IMR-90 (cell line): ENCODE data around the gene CCR5AS.

Experiments used
- ATAC-seq: fragments of 200-7000 bp; cut with Tn5 transposase; 2 replicates; pipeline ENCODE4 v1.9.1; 2020; ENCODE audit warnings: low read depth, mild to moderate bottlenecking, moderate library complexity
- BruUV-seq: library from RNA; stranded (reverse); fragments of 400-500 nt; replicated peaks from 2 replicates; lab custom pipeline; 2021; lab: Mats Ljungman, UMichigan
- CTCF ChIA-PET: fragments of 300-600 bp; formaldehyde crosslinking; extraction: SDS; loops from one replicate; lab custom pipeline; 2021; ENCODE audit warnings: antibody characterized with exemption; lab: Yijun Ruan, JAX
- POLR2A ChIA-PET: fragments of 300-600 bp; sonication (Branson Sonifier 250); formaldehyde crosslinking; loops from one replicate; lab custom pipeline; 2022; ENCODE audit warnings: antibody characterized with exemption; ENCODE audit not compliant: unreplicated experiment; lab: Charles Lee
- DNase-seq: peaks from one replicate; pipeline ENCODE4 v3.0.0; 2013
- H2AFZ ChIP-seq: replicated peaks from 2 replicates; pipeline ENCODE3; 2013; ENCODE audit warnings: low read length, mild to moderate bottlenecking; ENCODE audit not compliant: poor library complexity
- H2AK5ac ChIP-seq: 2 replicates; pipeline ENCODE4 v1.6.1; 2013; ENCODE audit warnings: low read depth, low read length, inconsistent platforms
- H2AK9ac ChIP-seq: replicated peaks from 2 replicates; pipeline ENCODE3; 2013; ENCODE audit warnings: mild to moderate bottlenecking, low read depth, low read length, moderate library complexity; ENCODE audit not compliant: poor library complexity
- H2BK120ac ChIP-seq: 2 replicates; pipeline ENCODE4 v1.6.1; 2013; ENCODE audit warnings: low read depth, low read length, inconsistent platforms
- H2BK15ac ChIP-seq: 3 replicates; pipeline ENCODE4 v1.6.1; 2013; ENCODE audit warnings: low read depth, low read length, inconsistent platforms
- H2BK20ac ChIP-seq: 2 replicates; pipeline ENCODE4 v1.6.1; 2013; ENCODE audit warnings: low read depth, mild to moderate bottlenecking, inconsistent platforms, low read length, moderate library complexity
- H2BK5ac ChIP-seq: 2 replicates; pipeline ENCODE4 v1.6.1; 2013; ENCODE audit warnings: mild to moderate bottlenecking, low read depth, low read length, inconsistent platforms; ENCODE audit not compliant: poor library complexity, severe bottlenecking
- H3K14ac ChIP-seq: replicated peaks from 2 replicates; pipeline ENCODE4 v1.6.1; 2013; ENCODE audit warnings: low read depth, low read length, inconsistent platforms
- H3K18ac ChIP-seq: 2 replicates; pipeline ENCODE4 v1.6.1; 2013; ENCODE audit warnings: low read depth, low read length, control low read depth
- H3K23ac ChIP-seq: 2 replicates; pipeline ENCODE4 v1.6.1; 2013; ENCODE audit warnings: low read depth, low read length, inconsistent platforms
- H3K27ac ChIP-seq: 2 replicates; pipeline ENCODE4 v1.5.1; 2013; ENCODE audit warnings: mild to moderate bottlenecking, control low read depth, low read length; ENCODE audit not compliant: insufficient read depth
- H3K27me3 ChIP-seq: 2 replicates; pipeline ENCODE4 v1.6.1; 2013; ENCODE audit warnings: low read length; ENCODE audit not compliant: control insufficient read depth, insufficient read depth
- H3K36me3 ChIP-seq: 2 replicates; pipeline ENCODE4 v1.6.1; 2013; ENCODE audit warnings: low read length, mixed read lengths; ENCODE audit not compliant: control insufficient read depth, insufficient read depth
- H3K4ac ChIP-seq: 2 replicates; pipeline ENCODE4 v1.6.1; 2013; ENCODE audit warnings: low read depth, low read length, inconsistent platforms
- H3K4me1 ChIP-seq: 2 replicates; pipeline ENCODE4 v1.6.1; 2013; ENCODE audit warnings: low read length, mixed read lengths; ENCODE audit not compliant: control insufficient read depth, insufficient read depth
- H3K4me2 ChIP-seq: 2 replicates; pipeline ENCODE4 v1.6.1; 2013; ENCODE audit warnings: low read depth, mild to moderate bottlenecking, control low read depth, low read length, moderate library complexity
- H3K4me3 ChIP-seq: 2 replicates; pipeline ENCODE4 v1.5.1; 2013; ENCODE audit warnings: low read depth, mild to moderate bottlenecking, control low read depth, low read length, moderate library complexity; ENCODE audit not compliant: insufficient read depth
- H3K56ac ChIP-seq: 2 replicates; pipeline ENCODE4 v1.6.1; 2013; ENCODE audit warnings: low read length, inconsistent platforms; ENCODE audit not compliant: insufficient read depth; ENCODE audit errors: extremely low read depth
- H3K79me1 ChIP-seq, 2 experiments: 2 replicates each; pipeline ENCODE4 v1.6.1; 2013; ENCODE audit warnings: low read length in 2 of 2, inconsistent platforms in 1 of 2, low read depth in 1 of 2
- H3K9ac ChIP-seq: 2 replicates; pipeline ENCODE4 v1.6.1; 2013; ENCODE audit warnings: low read depth, low read length, control low read depth
- H3K9me1 ChIP-seq: 2 replicates; pipeline ENCODE4 v1.6.1; 2013; ENCODE audit warnings: low read length, inconsistent platforms; ENCODE audit not compliant: insufficient read depth
- H3K9me3 ChIP-seq: 2 replicates; pipeline ENCODE4 v1.6.1; 2013; ENCODE audit warnings: low read length; ENCODE audit not compliant: control insufficient read depth, insufficient read depth
- H4K20me1 ChIP-seq: 2 replicates; pipeline ENCODE4 v1.6.1; 2013; ENCODE audit warnings: low read length, inconsistent platforms; ENCODE audit not compliant: insufficient read depth
- H4K5ac ChIP-seq: 2 replicates; pipeline ENCODE4 v1.6.1; 2013; ENCODE audit warnings: mild to moderate bottlenecking, low read depth, low read length, control low read depth
- H4K8ac ChIP-seq, 2 experiments: 2 replicates each; pipeline ENCODE4 v1.6.1; 2013; ENCODE audit warnings: low read depth in 2 of 2, low read length in 2 of 2, control low read depth in 1 of 2, inconsistent platforms in 1 of 2
- H4K91ac ChIP-seq: 2 replicates; pipeline ENCODE4 v1.6.1; 2013; ENCODE audit warnings: low read depth, low read length, inconsistent platforms; ENCODE audit not compliant: insufficient read depth
- BHLHE40 ChIP-seq: fragments of 150-350 bp; IDR thresholded peaks from 2 replicates; pipeline ENCODE4 v1.6.1; 2016; ENCODE audit warnings: mild to moderate bottlenecking, low read depth, low read length
- CEBPB ChIP-seq: IDR thresholded peaks from 2 replicates; pipeline ENCODE4 v1.6.1; 2012; ENCODE audit warnings: low read depth, low read length, improper control_type of control experiment
- CHD1 ChIP-seq: IDR thresholded peaks from 2 replicates; pipeline ENCODE4 v1.6.1; 2012; ENCODE audit warnings: low read depth, low read length, improper control_type of control experiment
- MAZ ChIP-seq: IDR thresholded peaks from 2 replicates; pipeline ENCODE4 v1.6.1; 2012; ENCODE audit warnings: low read depth, mild to moderate bottlenecking, low read length, improper control_type of control experiment, moderate library complexity, borderline replicate concordance
- MXI1 ChIP-seq: IDR thresholded peaks from 2 replicates; pipeline ENCODE4 v1.6.1; 2012; ENCODE audit warnings: low read depth, mild to moderate bottlenecking, low read length, moderate library complexity, borderline replicate concordance
- NFE2L2 ChIP-seq: fragments of 150-350 bp; IDR thresholded peaks from 2 replicates; pipeline ENCODE4 v1.6.1; 2016; ENCODE audit warnings: low read depth, mild to moderate bottlenecking, low read length
- POLR2A ChIP-seq: IDR thresholded peaks from 2 replicates; pipeline ENCODE4 v1.6.1; 2012; ENCODE audit warnings: mild to moderate bottlenecking, low read depth, low read length
- WGBS, 2 experiments: methylation state at CpG; one replicate each; pipeline versions ENCODE4 v1.1.5 to v1.1.7; 2013; ENCODE audit warnings: missing lambda C conversion rate in 2 of 2; ENCODE audit not compliant: insufficient read length in 1 of 2; ENCODE audit errors: extremely low coverage in 2 of 2; 5-methylcytosine and 5-hydroxymethylcytosine counted together
- dilution Hi-C: fragments of 300-500 bp; cut with HindIII; formaldehyde crosslinking; loops from one replicate; pipeline ENCODE4 v1.14.3; 2018; ENCODE audit warnings: low sequenced_read_pairs; ENCODE audit not compliant: unreplicated experiment
- in situ Hi-C: fragments of 300-500 bp; cut with MboI; formaldehyde crosslinking; loops from 3 replicates; pipeline ENCODE4 v1.14.3; 2019; ENCODE audit warnings: low sequenced_read_pairs, inconsistent platforms, mixed read lengths
- intact Hi-C: fragments of 100-400 bp; cut with micrococcal nuclease; formaldehyde crosslinking; loops from 2 replicates; pipeline ENCODE4 v1.10.0; 2022
- TF ChIP-seq, protein P1 (sequence below): fragments of 150-350 bp; IDR thresholded peaks from 2 replicates; pipeline ENCODE4 v1.6.1; 2017; ENCODE audit warnings: mild to moderate bottlenecking, antibody characterized with exemption, low read length, low read depth
- TF ChIP-seq, protein P2 (sequence below): fragments of 150-350 bp; IDR thresholded peaks from 2 replicates; pipeline ENCODE4 v1.6.1; 2016; ENCODE audit warnings: low read depth, mild to moderate bottlenecking, low read length, moderate library complexity, borderline replicate concordance

The CCR5AS gene

DNA sequence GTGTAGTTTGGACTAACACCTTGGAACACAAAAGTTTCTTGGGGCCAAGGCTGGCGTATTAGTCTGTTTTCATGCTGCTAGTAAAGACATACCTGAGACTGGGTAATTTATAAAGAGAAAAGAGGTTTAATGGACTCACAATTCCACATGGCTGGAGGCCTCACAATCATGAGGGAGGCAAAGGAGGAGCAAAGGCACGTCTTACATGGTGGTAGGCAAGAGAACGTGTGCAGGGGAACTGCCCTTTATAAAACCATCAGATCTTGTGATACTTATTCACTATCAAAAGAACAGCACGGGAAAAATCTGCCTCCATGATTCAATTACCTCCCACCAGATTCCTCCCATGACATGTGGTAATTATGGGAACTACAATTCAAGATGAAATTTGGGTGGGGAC is 62.4 kb downstream of the CCR5AS start:
- Histone ChIP-seq H4K5ac (no peak overlapping the region), H3K36me3 (no peaks in the 10 kb centered on the region), H3K9me1 (no peaks in the 10 kb centered on the region), H3K79me1 (no peaks in the 10 kb centered on the region), H4K91ac (no peak overlapping the region), H2AK5ac (no peak overlapping the region), H3K4me1 (no peaks in the 10 kb centered on the region), H3K14ac (no peak overlapping the region), H4K8ac (no peak overlapping the region), H3K4me2 (no peak overlapping the region), H2BK20ac (no peak overlapping the region), H3K56ac (no peak overlapping the region), H2BK5ac (no peak overlapping the region), H2BK15ac (no peak overlapping the region), H3K23ac (no peak overlapping the region), H3K9ac (no peak overlapping the region), H2AK9ac (no peak overlapping the region), H3K9me3 (no peaks in the 10 kb centered on the region), H2BK120ac (no peak overlapping the region), H4K20me1 (no peaks in the 10 kb centered on the region), H3K27me3 (peaks cover 4% of the 10 kb centered on the region), H3K4ac (no peak overlapping the region), H3K18ac (no peak overlapping the region), H2AFZ (no peak overlapping the region), H3K4me3 (no peak overlapping the region), H3K27ac (no peak overlapping the region)
- ChIA-PET POLR2A (no interaction called here), CTCF (no interaction called here)
- ATAC-seq, result no peak
- DNase-seq, result no peak
- no CpG with 5 or more reads among the region's 4 CpGs for WGBS, 2 experiments
- BruUV-seq, result no TSS peak
- dilution Hi-C loops (no loop called here), in situ Hi-C loops (no loop called here), intact Hi-C loops (no loop called here)
- TF ChIP-seq BHLHE40 (no peak), POLR2A (no peak), MAZ (no peak), NFE2L2 (no peak), CEBPB (no peak), CHD1 (no peak), MXI1 (no peak)
- TF ChIP-seq, protein P1, sequence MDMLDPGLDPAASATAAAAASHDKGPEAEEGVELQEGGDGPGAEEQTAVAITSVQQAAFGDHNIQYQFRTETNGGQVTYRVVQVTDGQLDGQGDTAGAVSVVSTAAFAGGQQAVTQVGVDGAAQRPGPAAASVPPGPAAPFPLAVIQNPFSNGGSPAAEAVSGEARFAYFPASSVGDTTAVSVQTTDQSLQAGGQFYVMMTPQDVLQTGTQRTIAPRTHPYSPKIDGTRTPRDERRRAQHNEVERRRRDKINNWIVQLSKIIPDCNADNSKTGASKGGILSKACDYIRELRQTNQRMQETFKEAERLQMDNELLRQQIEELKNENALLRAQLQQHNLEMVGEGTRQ, result no peak
- TF ChIP-seq, protein P2, sequence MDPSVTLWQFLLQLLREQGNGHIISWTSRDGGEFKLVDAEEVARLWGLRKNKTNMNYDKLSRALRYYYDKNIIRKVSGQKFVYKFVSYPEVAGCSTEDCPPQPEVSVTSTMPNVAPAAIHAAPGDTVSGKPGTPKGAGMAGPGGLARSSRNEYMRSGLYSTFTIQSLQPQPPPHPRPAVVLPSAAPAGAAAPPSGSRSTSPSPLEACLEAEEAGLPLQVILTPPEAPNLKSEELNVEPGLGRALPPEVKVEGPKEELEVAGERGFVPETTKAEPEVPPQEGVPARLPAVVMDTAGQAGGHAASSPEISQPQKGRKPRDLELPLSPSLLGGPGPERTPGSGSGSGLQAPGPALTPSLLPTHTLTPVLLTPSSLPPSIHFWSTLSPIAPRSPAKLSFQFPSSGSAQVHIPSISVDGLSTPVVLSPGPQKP, result no peak
